Hematopoietic multipotent progenitor cell treated with erythropoietin and hydrocortisone succinate and interleukin-3 and kit ligand, for 15 days (in vitro differentiated cells): Measurements from ENCODE around the gene OFD1.
"Not testable (repeated sequence)": the region's sequence is repeated elsewhere in the genome, so short reads cannot be mapped to it uniquely, and the experiment has no call there.

Experiments used
- DNase-seq: peaks from one replicate; pipeline ENCODE4 v3.0.0-alpha.2; 2015; ENCODE audit warnings: low spot score

The OFD1 gene

DNA sequence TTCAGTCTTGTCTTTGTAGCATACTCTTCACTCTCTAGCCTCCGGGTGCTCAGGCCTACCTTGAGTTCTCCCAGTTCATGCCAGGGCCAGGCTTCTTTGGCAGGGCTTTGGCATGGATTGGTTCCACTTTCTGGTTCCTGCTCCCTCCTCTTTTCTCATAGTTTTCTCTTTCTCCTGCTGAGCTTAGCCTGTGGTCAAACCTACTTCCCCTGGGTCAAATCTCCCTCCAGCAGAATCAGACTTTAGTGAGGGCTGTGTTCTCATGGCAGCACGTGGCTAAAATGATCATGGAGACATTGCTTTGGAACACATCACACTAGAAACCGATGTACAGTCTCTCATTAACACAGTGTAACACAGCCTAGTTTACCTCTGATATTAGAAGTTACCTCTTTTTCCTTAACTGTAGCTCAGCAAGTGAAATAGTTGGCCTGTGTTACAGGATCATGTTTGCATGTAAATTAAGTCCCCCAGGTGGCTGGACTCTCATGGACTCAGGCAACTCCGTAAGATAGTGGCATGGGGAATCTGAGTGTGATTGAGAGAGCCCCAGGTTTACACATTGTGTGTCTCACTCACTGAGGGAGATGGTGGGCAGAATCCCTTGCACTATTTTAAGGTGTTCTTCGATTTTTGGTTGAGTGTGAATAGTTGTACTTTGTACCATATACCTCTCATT lies 32.3 kb upstream of the OFD1 start:
- DNase-seq = no peak

DNA sequence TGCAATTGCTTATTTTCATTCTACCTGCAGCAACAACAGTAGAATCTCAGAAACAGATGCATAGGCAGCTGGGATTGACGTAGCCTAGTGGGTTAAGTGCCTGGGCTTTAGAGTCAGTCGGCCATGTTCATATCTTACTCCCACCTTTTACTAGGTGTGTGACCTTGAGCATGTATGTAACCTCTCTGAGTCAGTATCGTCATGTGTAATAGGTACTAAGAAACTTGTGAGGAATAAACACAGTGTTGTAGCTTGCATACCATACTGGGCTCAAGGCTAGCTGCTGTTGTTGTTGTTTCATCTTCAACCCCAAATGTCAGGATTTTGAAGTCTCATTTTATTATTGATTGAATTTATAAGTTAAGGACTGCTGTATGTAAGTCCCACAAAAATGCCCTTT lies 31.4 kb upstream of the OFD1 start:
- no peak for DNase-seq

DNA sequence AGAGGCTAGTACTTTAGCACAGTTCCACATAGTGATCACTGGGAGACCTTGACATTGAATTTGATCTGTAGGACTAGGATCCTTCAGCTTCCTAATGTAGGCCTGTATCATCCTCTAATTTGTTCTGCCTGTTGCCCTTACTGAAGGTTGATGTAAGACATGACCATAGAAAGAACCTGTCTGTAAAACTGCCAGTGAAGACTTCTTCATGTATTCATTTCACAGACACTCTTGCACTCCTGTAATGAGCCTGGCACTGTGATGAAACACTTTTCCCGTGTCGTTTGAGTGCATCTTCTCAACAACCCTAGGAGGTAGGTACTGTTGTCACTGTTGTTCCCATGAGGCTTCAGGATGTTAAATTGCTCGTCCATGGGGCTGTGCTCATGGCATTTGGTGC lies 31.0 kb upstream of the OFD1 start:
- DNase-seq = no peak

DNA sequence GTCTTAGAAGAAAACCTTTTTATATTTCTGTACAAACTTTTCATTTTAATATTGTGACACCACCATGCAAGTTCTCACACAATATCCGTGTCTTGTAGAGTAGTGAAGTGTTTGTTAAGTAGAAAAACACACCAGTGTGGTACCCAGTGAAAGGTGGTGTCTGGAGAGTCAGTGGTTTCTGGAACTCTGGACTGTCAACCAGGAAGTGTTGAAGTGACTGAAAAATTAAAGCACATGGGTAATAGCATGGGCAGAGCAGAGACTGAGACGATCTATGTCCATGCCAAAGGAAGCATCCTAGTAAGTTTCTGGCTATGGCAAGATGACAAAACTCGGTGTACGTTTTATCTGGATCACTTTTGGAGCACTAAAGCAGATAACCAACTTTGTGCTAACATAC lies 23.4 kb upstream of the OFD1 start:
- DNase-seq = no peak

DNA sequence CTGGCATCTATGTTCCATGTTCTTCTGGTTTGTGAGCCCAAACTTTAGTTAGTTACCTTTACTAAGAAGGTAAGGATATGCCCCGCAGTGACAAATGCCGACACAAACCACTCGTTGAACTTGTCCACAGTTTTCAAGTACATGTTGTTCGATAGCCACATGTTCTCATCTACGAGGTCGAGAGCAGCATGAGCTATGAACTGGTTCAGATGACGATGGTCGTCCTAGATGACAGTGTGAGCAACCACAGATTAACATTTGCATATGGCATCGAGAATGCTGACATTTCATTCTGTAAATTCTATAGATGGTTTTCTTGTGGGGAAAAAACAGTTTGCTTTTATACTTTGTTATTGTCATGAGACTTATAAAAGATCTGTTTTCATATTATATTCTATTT lies 18.1 kb upstream of the OFD1 start:
- DNase-seq = no peak

DNA sequence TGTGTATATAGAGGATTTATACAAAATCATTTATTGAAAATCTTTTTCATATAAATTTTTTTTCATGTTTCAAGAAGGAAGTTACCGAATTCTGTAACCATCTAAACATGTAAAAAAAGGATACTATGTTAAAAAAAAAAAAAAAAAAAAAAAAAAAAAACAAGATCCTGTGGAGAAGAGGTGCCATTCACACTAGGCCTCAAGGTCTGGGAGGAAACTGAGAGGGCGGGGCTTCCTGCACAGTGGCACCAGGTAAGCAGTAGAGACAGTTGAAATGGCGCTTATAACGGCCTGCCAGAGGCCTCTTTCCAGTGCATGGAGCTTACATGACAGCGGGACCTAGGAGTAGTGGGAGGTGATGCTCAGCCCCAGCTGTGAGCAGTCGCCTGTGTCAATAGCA lies 17.6 kb upstream of the OFD1 start:
- no peak for DNase-seq

DNA sequence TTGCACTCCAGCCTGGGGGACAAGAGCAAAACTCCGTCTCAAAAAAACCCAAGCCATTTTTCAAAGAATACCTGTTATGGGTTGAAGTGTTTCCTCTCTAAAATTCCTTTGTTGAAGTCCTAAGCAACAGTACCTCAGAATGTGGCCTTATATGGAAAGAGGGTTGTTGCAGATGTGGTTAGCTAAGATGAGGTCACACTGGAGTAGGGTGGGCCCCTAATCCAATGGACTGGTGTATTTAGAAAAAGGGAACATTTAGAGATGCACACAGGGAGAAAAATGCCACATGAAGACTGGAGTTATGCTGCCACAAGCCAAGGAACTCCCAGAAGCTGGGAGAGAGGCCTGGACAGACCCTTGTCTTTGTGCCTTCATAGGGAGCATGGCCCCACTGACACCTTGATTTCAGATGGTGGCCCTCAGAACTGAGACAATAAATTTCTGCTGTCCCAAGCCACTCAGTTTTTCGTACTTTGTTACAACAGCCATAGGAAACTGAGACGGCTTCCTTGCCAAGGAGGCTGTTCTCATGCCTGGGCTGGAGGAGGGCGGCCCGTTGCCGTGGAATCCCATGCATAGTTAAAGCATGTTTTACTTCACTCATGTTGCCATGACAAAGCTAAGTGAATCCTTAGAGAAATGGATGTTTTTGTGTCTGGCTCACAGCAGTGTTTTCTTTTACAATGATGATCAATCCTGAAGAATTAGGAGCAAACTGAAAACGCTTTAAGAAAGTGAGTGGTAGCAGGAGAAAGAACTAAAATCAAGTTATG lies 16.7 kb upstream of the OFD1 start:
- no peak for DNase-seq

DNA sequence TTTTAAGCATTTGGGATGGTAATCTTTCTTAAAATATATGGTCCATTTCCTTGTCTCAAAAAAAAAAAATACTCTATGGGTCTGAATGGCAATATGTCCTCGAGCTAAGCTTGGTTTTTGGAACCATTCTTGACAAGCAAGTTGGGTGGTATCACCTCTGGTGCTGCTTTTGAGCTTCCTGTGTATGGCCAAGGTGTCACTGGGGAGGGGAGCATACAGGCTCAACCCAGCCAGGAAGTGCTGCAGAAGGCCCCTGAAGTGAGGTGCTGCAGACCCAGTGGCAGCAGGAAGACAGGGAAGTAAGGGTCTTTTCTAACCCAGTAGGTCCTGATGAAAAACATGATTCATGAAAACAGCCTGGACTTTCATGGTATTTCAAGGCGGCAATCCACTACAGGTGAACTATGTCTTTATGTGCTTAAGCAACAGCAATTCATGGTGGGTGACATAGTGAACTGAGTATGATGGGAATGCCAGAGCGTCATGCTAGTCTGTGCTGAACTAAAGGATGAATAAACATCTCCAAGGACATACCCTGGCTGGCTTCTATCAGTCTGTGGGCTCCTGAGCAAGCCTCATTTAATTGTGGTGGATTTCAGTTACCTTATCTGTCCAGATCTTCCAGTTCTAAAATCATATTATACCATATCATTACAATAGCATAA lies 15.2 kb upstream of the OFD1 start:
- DNase-seq = no peak

DNA sequence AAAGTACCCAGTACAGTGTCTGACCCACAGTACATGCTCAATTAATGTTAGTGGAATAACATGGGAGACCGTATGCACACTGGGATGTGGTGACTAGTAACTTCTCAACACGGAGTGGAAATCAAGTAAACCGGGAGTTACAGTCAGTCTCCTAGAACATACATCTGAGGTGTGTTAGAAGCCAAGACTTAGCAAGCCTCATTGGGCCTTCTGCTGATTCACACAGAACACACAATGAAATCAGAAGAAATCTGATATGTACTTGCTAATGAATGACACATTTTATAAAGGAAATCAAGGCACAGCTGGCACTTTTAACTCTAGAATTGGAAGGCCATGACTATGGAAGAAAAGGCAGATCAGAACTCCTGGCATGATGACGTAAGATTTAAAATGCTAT lies 13.2 kb upstream of the OFD1 start:
- no peak for DNase-seq

DNA sequence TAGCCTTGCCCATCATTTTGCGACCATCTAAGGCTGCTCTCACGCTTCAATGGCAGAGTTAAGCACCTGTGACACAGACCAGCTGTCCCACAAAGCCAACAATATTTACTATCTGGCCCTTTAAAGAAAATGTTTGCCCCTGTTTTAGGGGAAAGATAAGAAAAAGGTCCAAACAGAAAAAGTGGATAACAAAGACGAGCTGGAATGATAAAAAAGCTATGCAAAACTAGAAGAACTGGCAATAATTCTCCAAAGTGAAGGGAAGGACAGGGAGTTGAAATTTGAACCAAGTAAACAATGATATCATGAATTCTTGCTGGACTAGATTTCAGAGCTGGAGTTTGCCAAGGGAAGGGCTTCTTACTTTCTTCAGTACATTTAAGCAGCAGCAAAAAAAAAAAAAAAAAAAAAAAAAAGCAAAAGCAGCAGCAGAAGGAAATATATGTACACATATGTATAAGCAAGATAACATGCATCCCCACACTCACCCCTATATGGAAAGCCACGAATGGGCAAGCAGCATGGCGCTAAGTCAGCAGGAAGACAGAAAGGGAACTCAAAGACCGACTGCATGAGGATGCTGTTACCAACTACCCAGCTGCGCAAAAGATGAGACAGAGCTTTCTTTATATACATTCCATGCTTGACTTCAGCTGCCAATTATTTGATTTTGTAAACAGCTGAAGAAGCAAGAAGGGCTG lies 12.6 kb upstream of the OFD1 start:
- peak; percentile 47 for DNase-seq

DNA sequence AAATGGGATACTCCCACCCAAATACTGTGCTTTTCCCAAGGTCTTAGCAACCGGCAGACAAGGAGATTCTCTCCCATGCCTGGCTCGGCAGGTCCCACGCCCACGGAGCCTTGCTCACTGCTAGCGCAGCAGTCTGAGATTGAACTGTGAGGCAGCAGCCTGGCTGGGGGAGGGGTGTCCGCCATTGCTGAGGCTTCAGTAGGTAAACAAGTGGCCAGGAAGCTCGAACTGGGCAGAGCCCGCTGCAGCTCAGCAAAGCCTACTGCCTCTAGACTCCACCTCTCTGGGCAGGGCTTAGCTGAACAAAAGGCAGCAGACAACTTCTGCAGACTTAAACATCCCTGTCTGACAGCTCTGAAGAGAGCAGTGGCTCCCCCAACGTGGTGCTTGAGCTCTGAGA lies 9.7 kb upstream of the OFD1 start:
- not testable (repeated sequence) for DNase-seq

DNA sequence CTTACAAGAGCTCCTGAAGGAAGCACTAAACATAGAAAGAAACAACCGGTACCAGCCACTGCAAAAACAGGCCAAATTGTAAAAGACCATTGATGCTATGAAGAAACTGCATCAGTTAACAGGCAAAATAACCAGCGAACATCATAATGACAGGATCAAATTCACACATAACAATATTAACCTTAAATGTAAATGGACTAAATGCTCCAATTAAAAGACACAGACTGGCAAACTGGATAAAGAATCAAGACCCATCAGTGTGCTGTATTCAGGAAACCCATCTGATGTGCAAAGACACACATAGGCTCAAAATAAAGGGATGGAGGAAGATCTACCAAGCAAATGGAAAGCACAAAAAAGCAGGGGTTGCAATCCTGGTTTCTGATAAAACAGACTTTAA lies 8.0 kb upstream of the OFD1 start:
- not testable (repeated sequence) for DNase-seq

DNA sequence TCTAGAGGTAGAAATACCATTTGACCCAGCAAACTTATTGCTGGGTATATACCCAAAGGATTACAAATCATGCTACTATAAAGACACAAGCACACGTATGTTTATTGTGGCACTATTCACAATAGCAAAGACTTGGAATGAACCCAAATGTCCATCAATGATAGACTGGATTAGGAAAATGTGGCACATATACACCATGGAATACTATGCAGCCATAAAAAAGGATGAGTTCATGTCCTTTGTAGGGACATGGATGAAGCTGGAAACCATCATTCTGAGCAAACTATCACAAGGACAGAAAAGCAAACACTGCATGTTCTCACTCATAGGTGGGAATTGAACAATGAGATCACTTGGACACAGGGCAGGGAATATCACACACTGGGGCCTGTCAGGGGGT lies 4.0 kb upstream of the OFD1 start:
- DNase-seq = not testable (repeated sequence)

DNA sequence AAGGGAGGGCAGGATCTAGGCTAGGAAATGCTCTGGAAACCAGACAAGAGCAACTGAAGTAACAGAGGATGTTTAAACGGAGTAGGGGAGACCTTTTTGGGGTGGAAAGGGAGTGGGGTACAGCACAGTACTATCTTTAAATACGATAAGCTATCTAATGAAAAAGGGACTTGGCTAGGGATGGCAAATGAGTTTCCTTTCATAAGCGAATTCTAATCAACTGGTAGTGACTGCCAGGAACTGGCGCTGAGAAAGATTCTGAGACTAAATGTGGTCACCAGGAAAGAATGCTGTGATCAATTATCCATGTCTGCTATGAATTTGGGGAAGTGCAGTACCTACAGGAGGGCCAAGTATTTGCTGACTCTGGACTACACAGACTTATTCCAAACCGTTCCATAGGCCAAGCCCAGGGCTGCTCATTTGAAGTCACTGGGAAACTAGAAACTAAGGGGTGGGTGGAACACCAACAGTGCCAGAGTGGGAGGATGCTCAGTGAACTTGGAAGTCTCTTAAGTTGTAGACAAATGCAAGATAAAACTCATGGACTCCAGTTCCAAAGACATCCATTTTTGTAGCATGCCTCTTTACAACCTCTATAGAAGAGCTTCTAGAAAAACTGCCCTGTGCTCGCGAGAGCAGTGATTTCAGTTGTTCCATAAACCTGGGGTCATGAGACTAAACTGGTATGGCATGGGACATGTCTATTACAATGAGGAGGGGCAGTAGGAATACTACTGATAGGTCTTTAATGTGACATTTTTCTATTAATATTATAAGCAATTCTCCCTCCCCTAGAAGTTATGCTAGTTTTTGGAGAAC lies 2.1 kb upstream of the OFD1 start:
- no peak for DNase-seq

DNA sequence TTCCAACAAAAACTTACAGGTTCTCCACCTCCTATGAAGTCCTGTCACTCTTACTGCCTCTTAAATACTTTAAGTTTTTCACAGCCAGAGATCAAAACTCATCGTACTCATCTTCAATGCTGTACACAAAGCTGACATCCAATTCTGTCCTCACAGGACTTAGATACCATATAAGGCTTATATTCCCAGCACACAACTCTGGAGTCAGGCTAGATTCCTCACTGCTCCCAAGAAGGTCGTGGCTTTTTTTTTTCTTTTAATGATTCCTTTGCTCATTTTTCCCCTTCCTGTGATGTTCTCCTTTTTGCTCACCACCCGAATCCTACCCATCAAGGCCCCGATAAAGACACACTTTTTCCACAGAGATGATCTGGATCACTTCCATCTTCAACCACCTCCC lies 1.0 kb upstream of the OFD1 start:
- no peak for DNase-seq

DNA sequence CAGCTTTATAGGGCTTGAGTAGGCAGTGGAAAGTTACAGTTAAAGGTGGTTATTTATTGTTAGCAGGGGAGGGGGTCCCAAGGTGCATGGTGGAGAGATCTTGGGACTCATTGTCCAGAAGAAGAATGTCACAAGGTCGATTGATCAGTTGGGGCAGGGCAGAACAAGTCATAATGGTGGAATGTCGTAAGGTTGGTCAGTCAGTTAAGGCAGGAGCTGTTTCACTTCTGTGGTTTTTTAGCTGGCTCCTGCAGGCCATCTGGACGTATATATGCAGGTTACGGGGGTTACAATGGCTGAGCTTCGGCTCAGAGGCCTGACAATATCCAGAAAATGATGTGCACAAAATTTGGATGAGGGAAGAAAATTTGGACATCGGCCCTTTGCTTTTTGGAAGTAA lies 7.1 kb downstream of the OFD1 start:
- no peak for DNase-seq

DNA sequence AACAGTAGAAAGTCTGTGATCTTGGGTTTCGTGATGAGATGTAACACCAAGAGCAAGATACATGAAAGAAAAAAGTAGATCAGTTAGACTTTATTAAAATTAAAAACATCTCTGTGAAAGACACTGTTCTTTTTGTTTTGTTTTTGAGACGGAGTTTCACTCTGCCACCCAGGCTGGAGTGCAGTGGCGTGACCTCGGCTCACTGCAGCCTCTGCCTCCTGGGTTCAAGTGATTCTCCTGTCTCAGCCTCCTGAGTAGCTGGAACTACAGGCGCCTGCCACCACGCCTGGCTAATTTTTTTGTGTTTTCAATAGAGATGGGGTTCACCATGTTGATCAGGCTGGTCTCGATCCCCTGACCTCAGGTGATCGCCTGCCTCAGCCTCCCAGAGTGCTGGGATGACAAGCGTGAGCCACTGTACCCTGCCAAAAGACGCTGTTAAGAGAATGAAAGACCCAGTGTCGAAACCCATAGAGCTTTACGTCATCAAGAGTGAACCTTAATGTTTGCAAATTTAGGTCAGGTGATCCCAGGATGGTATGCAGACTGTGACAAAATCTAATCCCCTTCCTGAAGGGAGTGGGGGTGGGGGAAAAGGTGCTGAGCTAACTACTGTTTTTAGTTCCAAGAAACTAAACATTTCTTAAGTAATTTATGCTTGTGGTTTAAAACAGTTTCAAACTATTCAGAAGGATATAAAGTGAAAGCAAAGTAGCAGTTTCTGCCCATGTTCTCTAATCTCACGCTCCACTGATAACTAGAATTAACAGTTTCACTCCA lies 8.0 kb downstream of the OFD1 start:
- no peak for DNase-seq

DNA sequence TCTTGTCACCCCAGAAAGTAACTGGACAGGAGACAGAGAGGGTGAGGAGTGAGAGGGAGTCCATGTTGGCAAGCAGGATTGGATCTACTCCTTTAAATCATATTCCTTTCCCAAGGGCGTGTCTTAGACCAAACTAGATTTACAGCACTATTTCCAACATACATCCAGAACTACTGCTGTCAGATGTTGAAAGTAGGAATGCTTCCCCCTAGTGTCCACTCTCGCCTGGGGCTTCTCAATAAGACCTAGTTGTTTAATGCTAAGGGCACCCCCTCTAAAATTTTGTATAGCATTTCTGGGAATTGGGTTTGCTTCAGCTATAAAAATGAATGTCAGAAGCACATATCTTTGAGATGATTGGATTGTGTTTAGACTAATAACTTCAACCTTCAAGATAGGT lies 13.3 kb downstream of the OFD1 start:
- peak; percentile 47 for DNase-seq

DNA sequence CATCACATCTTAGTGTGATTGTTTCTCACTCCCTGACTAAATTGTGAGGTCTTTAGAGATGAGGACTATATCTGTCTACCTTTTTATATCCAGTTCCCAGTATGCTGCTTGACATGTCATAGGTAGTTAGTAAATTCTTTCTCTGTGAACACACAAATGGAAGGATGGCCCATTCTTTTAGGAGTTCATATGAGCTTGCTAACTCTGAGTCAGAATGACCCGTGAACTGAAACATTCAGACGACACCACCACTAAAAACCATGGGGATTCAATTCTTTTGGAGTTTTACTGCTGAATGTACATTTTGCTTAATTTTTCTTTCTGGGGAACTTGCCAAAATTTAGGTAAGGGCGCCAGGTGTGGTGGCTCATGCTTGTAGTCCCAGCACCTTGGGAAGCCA lies 13.9 kb downstream of the OFD1 start:
- no peak for DNase-seq

DNA sequence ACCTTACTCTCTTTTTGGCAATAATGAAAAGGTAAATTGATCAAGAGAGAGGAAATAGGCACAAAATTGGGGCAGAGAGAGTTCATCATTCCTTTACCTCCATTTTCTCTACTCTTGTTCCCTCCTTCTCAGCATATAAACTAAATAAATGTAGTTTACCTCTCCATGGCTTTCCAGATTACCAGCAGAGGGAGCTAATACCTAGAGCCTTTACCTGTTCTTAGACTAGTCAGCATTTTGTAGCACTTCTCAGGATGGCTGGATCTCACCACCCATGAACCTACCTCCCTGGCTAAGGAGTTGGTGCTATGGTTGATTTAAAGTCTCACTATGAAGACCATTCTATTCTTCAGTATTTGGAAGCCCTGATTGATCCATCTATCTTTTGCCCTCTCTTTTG lies 15.7 kb downstream of the OFD1 start:
- peak; percentile 64 for DNase-seq

DNA sequence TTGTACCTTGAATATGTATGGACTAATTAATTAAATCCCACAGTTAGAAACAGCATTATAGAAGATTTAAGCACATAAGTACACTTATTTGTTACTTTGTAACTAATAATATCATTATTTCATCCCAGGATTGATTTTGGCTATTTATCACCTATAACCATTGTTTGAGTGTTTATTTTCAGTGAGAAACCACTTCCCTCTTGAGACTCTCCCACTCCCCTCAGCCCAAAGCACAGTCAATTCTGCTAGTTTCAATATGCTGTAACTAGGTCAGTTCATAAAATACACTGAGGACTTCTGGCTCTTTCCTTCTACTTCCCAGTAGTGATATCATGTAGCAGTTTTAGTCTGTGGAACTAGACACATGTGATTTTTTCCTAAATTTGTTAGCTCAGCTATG lies 16.3 kb downstream of the OFD1 start:
- DNase-seq = no peak
